Nephron progenitor cell (in vitro differentiated cells): ENCODE data around the gene STX4.
"Not testable (repeated sequence)": the region's sequence is repeated elsewhere in the genome, so short reads cannot be mapped to it uniquely, and the experiment has no call there.

Experiments used
- DNase-seq: peaks from one replicate; pipeline ENCODE4 v3.0.0; 2021
- H3K27ac Mint-ChIP-seq: 2 replicates; pipeline ENCODE4 v1.8.0; 2021; ENCODE audit warnings: mild to moderate bottlenecking, moderate library complexity, mixed read lengths
- H3K27me3 Mint-ChIP-seq: 2 replicates; pipeline ENCODE4 v1.8.0; 2021; ENCODE audit warnings: mild to moderate bottlenecking, low read depth, mixed read lengths; ENCODE audit not compliant: poor library complexity
- H3K36me3 Mint-ChIP-seq: 2 replicates; pipeline ENCODE4 v1.8.0; 2021; ENCODE audit warnings: low read depth, mixed read lengths
- H3K4me1 Mint-ChIP-seq: 2 replicates; pipeline ENCODE4 v1.8.0; 2021; ENCODE audit warnings: mixed read lengths
- H3K4me3 Mint-ChIP-seq: 2 replicates; pipeline ENCODE4 v1.8.0; 2021; ENCODE audit warnings: mild to moderate bottlenecking, moderate library complexity, mixed read lengths
- H3K9me3 Mint-ChIP-seq: 2 replicates; pipeline ENCODE4 v1.8.0; 2021; ENCODE audit warnings: mild to moderate bottlenecking, moderate library complexity, mixed read lengths
- CTCF ChIP-seq: fragments of 200-600 bp; sonication (generic); IDR thresholded peaks from 2 replicates; pipeline ENCODE4 v1.5.0; 2021; ENCODE audit warnings: antibody characterized with exemption

STX4 gene

GRCh38 chr16:31009894-31010584 is 23.3 kb upstream of the STX4 start:
- H3K4me3 Mint-ChIP-seq = peak overlapping the region; percentile 84
- DNase-seq = no peak
- H3K36me3 Mint-ChIP-seq = no peaks in the 10 kb centered on the region
- H3K27ac Mint-ChIP-seq = peak overlapping the region; percentile 32
- no peak for TF ChIP-seq CTCF
- no peaks in the 10 kb centered on the region for H3K9me3 Mint-ChIP-seq
- peaks cover 30% of the 10 kb centered on the region for H3K4me1 Mint-ChIP-seq
- peaks cover 44% of the 10 kb centered on the region for H3K27me3 Mint-ChIP-seq

- H3K27ac Mint-ChIP-seq = peak within 1 kb of the TSS; percentile 32
- TF ChIP-seq CTCF = no peak
- no peaks in the 10 kb centered on the region for H3K36me3 Mint-ChIP-seq
- peak; percentile 88 for DNase-seq
- H3K4me1 Mint-ChIP-seq = peaks cover 28% of the 10 kb centered on the region
- H3K9me3 Mint-ChIP-seq = no peaks in the 10 kb centered on the region
- H3K4me3 Mint-ChIP-seq = peak within 1 kb of the TSS; percentile 84
- H3K27me3 Mint-ChIP-seq = peaks cover 43% of the 10 kb centered on the region
Observed at GRCh38 chr16:31010585-31011325, 22.6 kb upstream of the STX4 start, which contains the start of gene STX1B. TSS of gene STX1B (minus strand) at chr16:31010638. CDS start at chr16:31010396, 242 bp downstream.

- Mint-ChIP-seq H3K4me3 (peak overlapping the region; percentile 82), H3K27me3 (peaks cover 43% of the 10 kb centered on the region), H3K4me1 (peaks cover 18% of the 10 kb centered on the region)
- not testable (repeated sequence) for H3K36me3 Mint-ChIP-seq, DNase-seq, H3K9me3 Mint-ChIP-seq, H3K27ac Mint-ChIP-seq
Observed at GRCh38 chr16:31011815-31012214, 21.5 kb upstream of the STX4 start.

- H3K27me3 Mint-ChIP-seq = peaks cover 43% of the 10 kb centered on the region
- not testable (repeated sequence) for H3K27ac Mint-ChIP-seq, H3K4me3 Mint-ChIP-seq, H3K36me3 Mint-ChIP-seq, H3K9me3 Mint-ChIP-seq, DNase-seq
- peaks cover 14% of the 10 kb centered on the region for H3K4me1 Mint-ChIP-seq
Observed at GRCh38 chr16:31013292-31013691, 20.1 kb upstream of the STX4 start.

- DNase-seq = no peak
- peaks cover 47% of the 10 kb centered on the region for H3K27me3 Mint-ChIP-seq
- no peaks in the 10 kb centered on the region for H3K36me3 Mint-ChIP-seq
- no peaks in the 10 kb centered on the region for H3K9me3 Mint-ChIP-seq
- TF ChIP-seq CTCF = no peak
- peaks cover 6% of the 10 kb centered on the region for H3K4me1 Mint-ChIP-seq
- H3K4me3 Mint-ChIP-seq = no peak overlapping the region
- H3K27ac Mint-ChIP-seq = no peak overlapping the region
Observed at GRCh38 chr16:31016018-31016417, 17.3 kb upstream of the STX4 start.

- H3K36me3 Mint-ChIP-seq, H3K27ac Mint-ChIP-seq, H3K9me3 Mint-ChIP-seq, H3K4me3 Mint-ChIP-seq, DNase-seq, H3K4me1 Mint-ChIP-seq: not testable (repeated sequence)
- peaks cover 31% of the 10 kb centered on the region for H3K27me3 Mint-ChIP-seq
Observed at GRCh38 chr16:31017756-31018155, 15.6 kb upstream of the STX4 start.

GRCh38 chr16:31020536-31020935 is 12.8 kb upstream of the STX4 start:
- H3K36me3 Mint-ChIP-seq = no peaks in the 10 kb centered on the region
- no peak overlapping the region for H3K27ac Mint-ChIP-seq
- TF ChIP-seq CTCF = no peak
- no peaks in the 10 kb centered on the region for H3K9me3 Mint-ChIP-seq
- DNase-seq = no peak
- peaks cover 4% of the 10 kb centered on the region for H3K4me1 Mint-ChIP-seq
- peaks cover 18% of the 10 kb centered on the region for H3K27me3 Mint-ChIP-seq
- H3K4me3 Mint-ChIP-seq = no peak overlapping the region
